Measurements from ENCODE around the gene CCT3. TPM values are rescaled to one million over a fixed set of nuclear protein-coding genes. Genes with fewer than 3 reads are reported as not detected.

The CCT3 gene
- total and polyA plus RNA-seq, 2 experiments from 2014 or later = 405 to 618 TPM

DNA sequence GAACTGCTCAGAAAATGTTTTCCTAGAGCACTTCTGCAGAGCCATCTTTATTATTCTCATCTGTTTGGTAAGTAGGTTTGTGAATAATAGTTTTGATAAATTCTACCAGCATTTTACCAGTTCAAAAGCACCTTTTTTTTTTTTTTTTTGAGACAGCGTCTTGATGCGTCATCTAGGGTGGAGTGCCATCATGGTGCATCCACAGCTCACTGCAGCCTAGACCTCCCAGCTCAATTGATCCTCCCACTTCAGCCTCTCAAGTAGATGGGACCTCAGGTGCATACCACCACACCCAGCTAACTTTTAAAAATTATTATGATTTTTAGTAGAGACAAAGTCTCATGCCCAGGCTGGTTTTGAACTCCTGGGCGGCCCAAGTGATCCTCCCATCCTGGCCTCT, 21.2 kb upstream of the CCT3 start (continued):
- TF ChIP-seq, protein P1, sequence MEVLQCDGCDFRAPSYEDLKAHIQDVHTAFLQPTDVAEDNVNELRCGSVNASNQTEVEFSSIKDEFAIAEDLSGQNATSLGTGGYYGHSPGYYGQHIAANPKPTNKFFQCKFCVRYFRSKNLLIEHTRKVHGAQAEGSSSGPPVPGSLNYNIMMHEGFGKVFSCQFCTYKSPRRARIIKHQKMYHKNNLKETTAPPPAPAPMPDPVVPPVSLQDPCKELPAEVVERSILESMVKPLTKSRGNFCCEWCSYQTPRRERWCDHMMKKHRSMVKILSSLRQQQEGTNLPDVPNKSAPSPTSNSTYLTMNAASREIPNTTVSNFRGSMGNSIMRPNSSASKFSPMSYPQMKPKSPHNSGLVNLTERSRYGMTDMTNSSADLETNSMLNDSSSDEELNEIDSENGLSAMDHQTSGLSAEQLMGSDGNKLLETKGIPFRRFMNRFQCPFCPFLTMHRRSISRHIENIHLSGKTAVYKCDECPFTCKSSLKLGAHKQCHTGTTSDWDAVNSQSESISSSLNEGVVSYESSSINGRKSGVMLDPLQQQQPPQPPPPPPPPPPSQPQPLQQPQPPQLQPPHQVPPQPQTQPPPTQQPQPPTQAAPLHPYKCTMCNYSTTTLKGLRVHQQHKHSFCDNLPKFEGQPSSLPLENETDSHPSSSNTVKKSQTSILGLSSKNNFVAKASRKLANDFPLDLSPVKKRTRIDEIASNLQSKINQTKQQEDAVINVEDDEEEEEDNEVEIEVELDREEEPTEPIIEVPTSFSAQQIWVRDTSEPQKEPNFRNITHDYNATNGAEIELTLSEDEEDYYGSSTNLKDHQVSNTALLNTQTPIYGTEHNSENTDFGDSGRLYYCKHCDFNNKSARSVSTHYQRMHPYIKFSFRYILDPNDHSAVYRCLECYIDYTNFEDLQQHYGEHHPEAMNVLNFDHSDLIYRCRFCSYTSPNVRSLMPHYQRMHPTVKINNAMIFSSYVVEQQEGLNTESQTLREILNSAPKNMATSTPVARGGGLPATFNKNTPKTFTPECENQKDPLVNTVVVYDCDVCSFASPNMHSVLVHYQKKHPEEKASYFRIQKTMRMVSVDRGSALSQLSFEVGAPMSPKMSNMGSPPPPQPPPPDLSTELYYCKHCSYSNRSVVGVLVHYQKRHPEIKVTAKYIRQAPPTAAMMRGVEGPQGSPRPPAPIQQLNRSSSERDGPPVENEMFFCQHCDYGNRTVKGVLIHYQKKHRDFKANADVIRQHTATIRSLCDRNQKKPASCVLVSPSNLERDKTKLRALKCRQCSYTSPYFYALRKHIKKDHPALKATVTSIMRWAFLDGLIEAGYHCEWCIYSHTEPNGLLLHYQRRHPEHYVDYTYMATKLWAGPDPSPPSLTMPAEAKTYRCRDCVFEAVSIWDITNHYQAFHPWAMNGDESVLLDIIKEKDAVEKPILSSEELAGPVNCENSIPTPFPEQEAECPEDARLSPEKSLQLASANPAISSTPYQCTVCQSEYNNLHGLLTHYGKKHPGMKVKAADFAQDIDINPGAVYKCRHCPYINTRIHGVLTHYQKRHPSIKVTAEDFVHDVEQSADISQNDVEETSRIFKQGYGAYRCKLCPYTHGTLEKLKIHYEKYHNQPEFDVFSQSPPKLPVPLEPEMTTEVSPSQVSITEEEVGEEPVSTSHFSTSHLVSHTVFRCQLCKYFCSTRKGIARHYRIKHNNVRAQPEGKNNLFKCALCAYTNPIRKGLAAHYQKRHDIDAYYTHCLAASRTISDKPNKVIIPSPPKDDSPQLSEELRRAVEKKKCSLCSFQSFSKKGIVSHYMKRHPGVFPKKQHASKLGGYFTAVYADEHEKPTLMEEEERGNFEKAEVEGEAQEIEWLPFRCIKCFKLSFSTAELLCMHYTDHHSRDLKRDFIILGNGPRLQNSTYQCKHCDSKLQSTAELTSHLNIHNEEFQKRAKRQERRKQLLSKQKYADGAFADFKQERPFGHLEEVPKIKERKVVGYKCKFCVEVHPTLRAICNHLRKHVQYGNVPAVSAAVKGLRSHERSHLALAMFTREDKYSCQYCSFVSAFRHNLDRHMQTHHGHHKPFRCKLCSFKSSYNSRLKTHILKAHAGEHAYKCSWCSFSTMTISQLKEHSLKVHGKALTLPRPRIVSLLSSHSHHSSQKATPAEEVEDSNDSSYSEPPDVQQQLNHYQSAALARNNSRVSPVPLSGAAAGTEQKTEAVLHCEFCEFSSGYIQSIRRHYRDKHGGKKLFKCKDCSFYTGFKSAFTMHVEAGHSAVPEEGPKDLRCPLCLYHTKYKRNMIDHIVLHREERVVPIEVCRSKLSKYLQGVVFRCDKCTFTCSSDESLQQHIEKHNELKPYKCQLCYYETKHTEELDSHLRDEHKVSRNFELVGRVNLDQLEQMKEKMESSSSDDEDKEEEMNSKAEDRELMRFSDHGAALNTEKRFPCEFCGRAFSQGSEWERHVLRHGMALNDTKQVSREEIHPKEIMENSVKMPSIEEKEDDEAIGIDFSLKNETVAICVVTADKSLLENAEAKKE (CRISPR knock-in tag; IDR thresholded peaks at IDR 0.05) = no peak
- TF ChIP-seq, protein P2, sequence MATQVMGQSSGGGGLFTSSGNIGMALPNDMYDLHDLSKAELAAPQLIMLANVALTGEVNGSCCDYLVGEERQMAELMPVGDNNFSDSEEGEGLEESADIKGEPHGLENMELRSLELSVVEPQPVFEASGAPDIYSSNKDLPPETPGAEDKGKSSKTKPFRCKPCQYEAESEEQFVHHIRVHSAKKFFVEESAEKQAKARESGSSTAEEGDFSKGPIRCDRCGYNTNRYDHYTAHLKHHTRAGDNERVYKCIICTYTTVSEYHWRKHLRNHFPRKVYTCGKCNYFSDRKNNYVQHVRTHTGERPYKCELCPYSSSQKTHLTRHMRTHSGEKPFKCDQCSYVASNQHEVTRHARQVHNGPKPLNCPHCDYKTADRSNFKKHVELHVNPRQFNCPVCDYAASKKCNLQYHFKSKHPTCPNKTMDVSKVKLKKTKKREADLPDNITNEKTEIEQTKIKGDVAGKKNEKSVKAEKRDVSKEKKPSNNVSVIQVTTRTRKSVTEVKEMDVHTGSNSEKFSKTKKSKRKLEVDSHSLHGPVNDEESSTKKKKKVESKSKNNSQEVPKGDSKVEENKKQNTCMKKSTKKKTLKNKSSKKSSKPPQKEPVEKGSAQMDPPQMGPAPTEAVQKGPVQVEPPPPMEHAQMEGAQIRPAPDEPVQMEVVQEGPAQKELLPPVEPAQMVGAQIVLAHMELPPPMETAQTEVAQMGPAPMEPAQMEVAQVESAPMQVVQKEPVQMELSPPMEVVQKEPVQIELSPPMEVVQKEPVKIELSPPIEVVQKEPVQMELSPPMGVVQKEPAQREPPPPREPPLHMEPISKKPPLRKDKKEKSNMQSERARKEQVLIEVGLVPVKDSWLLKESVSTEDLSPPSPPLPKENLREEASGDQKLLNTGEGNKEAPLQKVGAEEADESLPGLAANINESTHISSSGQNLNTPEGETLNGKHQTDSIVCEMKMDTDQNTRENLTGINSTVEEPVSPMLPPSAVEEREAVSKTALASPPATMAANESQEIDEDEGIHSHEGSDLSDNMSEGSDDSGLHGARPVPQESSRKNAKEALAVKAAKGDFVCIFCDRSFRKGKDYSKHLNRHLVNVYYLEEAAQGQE (IDR thresholded peaks at IDR 0.05; ENCODE audit: unreplicated experiment) = no peak
- no peak for TF ChIP-seq STAT1 (IDR thresholded peaks at IDR 0.05; ENCODE audit: unreplicated experiment)
- no peak for TF ChIP-seq POLR2AphosphoS5 (IDR thresholded peaks at IDR 0.05; ENCODE audit: low read depth)
- no peak for TF ChIP-seq NANOG (IDR thresholded peaks at IDR 0.05; ENCODE audit: borderline replicate concordance)
- TF ChIP-seq, protein P3, sequence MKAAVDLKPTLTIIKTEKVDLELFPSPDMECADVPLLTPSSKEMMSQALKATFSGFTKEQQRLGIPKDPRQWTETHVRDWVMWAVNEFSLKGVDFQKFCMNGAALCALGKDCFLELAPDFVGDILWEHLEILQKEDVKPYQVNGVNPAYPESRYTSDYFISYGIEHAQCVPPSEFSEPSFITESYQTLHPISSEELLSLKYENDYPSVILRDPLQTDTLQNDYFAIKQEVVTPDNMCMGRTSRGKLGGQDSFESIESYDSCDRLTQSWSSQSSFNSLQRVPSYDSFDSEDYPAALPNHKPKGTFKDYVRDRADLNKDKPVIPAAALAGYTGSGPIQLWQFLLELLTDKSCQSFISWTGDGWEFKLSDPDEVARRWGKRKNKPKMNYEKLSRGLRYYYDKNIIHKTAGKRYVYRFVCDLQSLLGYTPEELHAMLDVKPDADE (IDR thresholded peaks at IDR 0.05) = no peak
- TF ChIP-seq ZNF331 (CRISPR knock-in tag; IDR thresholded peaks at IDR 0.05; ENCODE audit: low read depth) = no peak
- TF ChIP-seq EZH2phosphoT487 (IDR thresholded peaks at IDR 0.05; ENCODE audit: unreplicated experiment) = no peak

Data from GM23338 (cell line).